HCT116 (cell line): ENCODE measurements around the gene NEUROD1. TPM values are rescaled to one million over a fixed set of nuclear protein-coding genes. Genes with fewer than 3 reads are reported as not detected.

ENCODE experiments used
- ATAC-seq: fragments of 200-7000 bp; cut with Tn5 transposase; 2 replicates; pipeline ENCODE4 v1.9.1; 2020; ENCODE audit warnings: mild to moderate bottlenecking, moderate library complexity
- BruUV-seq: library from RNA; stranded (reverse); fragments of 400-500 nt; replicated peaks from 2 replicates; lab custom pipeline; 2021; lab: Mats Ljungman, UMichigan
- CTCF ChIA-PET: fragments of 300-600 bp; sonication (Branson Sonifier 250); formaldehyde crosslinking; loops from one replicate; lab custom pipeline; 2021; ENCODE audit warnings: antibody characterized with exemption; lab: Charles Lee
- POLR2A ChIA-PET: fragments of 300-600, 350-600 bp; sonication (Branson Sonifier 250); formaldehyde crosslinking; loops from one replicate; lab custom pipeline; 2021; ENCODE audit warnings: antibody characterized with exemption; lab: Charles Lee
- RAD21 ChIA-PET, 2 experiments: fragments of 300-600 bp; sonication (Branson Sonifier 250); formaldehyde crosslinking; loops; one replicate each; lab custom pipeline; 2023; ENCODE audit warnings: low total read pairs in 2 of 2; ENCODE audit not compliant: uncharacterized antibody in 2 of 2, unreplicated experiment in 2 of 2, low non-redundant PET in 1 of 2; lab: Charles Lee
- DNase-seq: peaks from one replicate; pipeline ENCODE4 v3.0.0-alpha.2; 2010; ENCODE audit warnings: low read depth, low spot score
- H2AFZ ChIP-seq: fragments of 200-600 bp; shearing (Covaris generic), sonication (generic); 2 replicates; pipeline ENCODE4 v1.6.1; 2017; ENCODE audit warnings: low read depth, mixed run types, mixed read lengths, antibody characterized with exemption, low read length; ENCODE audit not compliant: poor library complexity, severe bottlenecking
- H3K27ac ChIP-seq: 2 replicates; pipeline ENCODE4 v1.5.1; 2012; ENCODE audit warnings: low read depth, low read length
- H3K27me3 ChIP-seq: fragments of 200-600 bp; sonication (generic); 2 replicates; pipeline ENCODE4 v1.6.1; 2016; ENCODE audit warnings: mixed run types, low read length, mixed read lengths; ENCODE audit not compliant: insufficient read depth
- H3K36me3 ChIP-seq, 2 experiments: fragments of 200-500 bp in 1 of 2; fragments of 200-600 bp in 1 of 2; sonication (Bioruptor generic) in 1 of 2; sonication (generic) in 1 of 2; 2 replicates each; pipeline versions ENCODE4 v1.5.1 to v1.6.1; 2014 to 2016; ENCODE audit warnings: low read length in 2 of 2, inconsistent platforms in 1 of 2, mixed read lengths in 1 of 2, mixed run types in 1 of 2; ENCODE audit not compliant: insufficient read depth in 2 of 2, control insufficient read depth in 1 of 2
- H3K4me1 ChIP-seq, 2 experiments: fragments of 200-600 bp in 1 of 2; sonication (generic) in 1 of 2; 2 replicates each; pipeline versions ENCODE4 v1.5.1 to v1.6.1; 2012 to 2017; ENCODE audit warnings: low read length in 2 of 2, inconsistent platforms in 1 of 2, mild to moderate bottlenecking in 1 of 2, mixed read lengths in 1 of 2, mixed run types in 1 of 2, moderate library complexity in 1 of 2; ENCODE audit not compliant: insufficient read depth in 2 of 2, control insufficient read depth in 1 of 2
- H3K4me2 ChIP-seq: fragments of 200-600 bp; sonication (generic); 2 replicates; pipeline ENCODE4 v1.6.1; 2017; ENCODE audit warnings: mixed run types, low read length, mixed read lengths
- H3K4me3 ChIP-seq, 2 experiments: fragments of 200-600 bp in 1 of 2; sonication (generic) in 1 of 2; replicated peaks in 1 of 2; 2 replicates each; pipeline ENCODE4 v1.5.1; 2011 to 2016; ENCODE audit warnings: low read length in 2 of 2, control low read depth in 1 of 2, low read depth in 1 of 2, mild to moderate bottlenecking in 1 of 2, mixed read lengths in 1 of 2, mixed run types in 1 of 2
- H3K79me2 ChIP-seq: fragments of 200-600 bp; sonication (generic); 2 replicates; pipeline ENCODE4 v1.6.1; 2017; ENCODE audit warnings: mild to moderate bottlenecking, mixed run types, low read length, moderate library complexity, mixed read lengths; ENCODE audit not compliant: insufficient read depth
- H3K9ac ChIP-seq: fragments of 200-600 bp; sonication (generic); 2 replicates; pipeline ENCODE4 v1.6.1; 2016; ENCODE audit warnings: low read length, mixed read lengths
- H3K9me2 ChIP-seq: fragments of 200-600 bp; sonication (generic), shearing (Covaris generic); 2 replicates; pipeline ENCODE4 v1.6.1; 2017; ENCODE audit warnings: mixed run types, mild to moderate bottlenecking, moderate library complexity; ENCODE audit not compliant: insufficient read depth
- H3K9me3 ChIP-seq, 2 experiments: fragments of 200-500 bp in 1 of 2; fragments of 200-600 bp in 1 of 2; sonication (Bioruptor generic) in 1 of 2; sonication (generic) in 1 of 2; 2 replicates each; pipeline ENCODE4 v1.6.1; 2014 to 2017; ENCODE audit warnings: low read length in 2 of 2, mixed read lengths in 2 of 2, inconsistent platforms in 1 of 2, low read depth in 1 of 2, mild to moderate bottlenecking in 1 of 2, mixed run types in 1 of 2, moderate library complexity in 1 of 2; ENCODE audit not compliant: control insufficient read depth in 1 of 2, insufficient read depth in 1 of 2
- H4K20me1 ChIP-seq: fragments of 200-600 bp; sonication (generic), shearing (Covaris generic); 2 replicates; pipeline ENCODE4 v1.6.1; 2017; ENCODE audit warnings: mixed run types, mild to moderate bottlenecking, moderate library complexity; ENCODE audit not compliant: insufficient read depth
- EZH2 ChIP-seq: fragments of 200-600 bp; sonication (generic); IDR thresholded peaks from 2 replicates; pipeline ENCODE4 v1.6.1; 2017; ENCODE audit warnings: antibody characterized with exemption, mixed run types
- EZH2phosphoT487 ChIP-seq: fragments of 200-600 bp; IDR thresholded peaks from 2 replicates; pipeline ENCODE4 v1.6.1; 2018; ENCODE audit warnings: antibody characterized with exemption, borderline replicate concordance
- MAX ChIP-seq: IDR thresholded peaks from 2 replicates; pipeline ENCODE4 v1.6.1; 2012
- SRF ChIP-seq: IDR thresholded peaks from 2 replicates; pipeline ENCODE4 v1.6.1; 2012; ENCODE audit warnings: low read depth
- intact Hi-C: fragments of 100-400 bp; cut with micrococcal nuclease; formaldehyde crosslinking; loops from 2 replicates; pipeline ENCODE4 v1.10.0; 2022
- total RNA-seq: library from RNA; stranded (reverse); gene quantifications from one replicate; pipeline ENCODE4 v1.2.1, GENCODE V29; 2021; ENCODE audit not compliant: unreplicated experiment

NEUROD1 gene
- total RNA-seq, 1 experiment from 2014 or later = not detected

GRCh38 chr2:181655519-181655918, 24.8 kb downstream of the NEUROD1 start (continued):
- TF ChIP-seq EZH2phosphoT487 = no peak

- Histone ChIP-seq H3K9me2 (no peaks in the 10 kb centered on the region), H3K4me2 (no peak overlapping the region), H3K27me3 (no peaks in the 10 kb centered on the region), H3K4me1 (no peaks in the 10 kb centered on the region), H3K36me3 (no peaks in the 10 kb centered on the region), H4K20me1 (no peaks in the 10 kb centered on the region), H3K9me3 (no peaks in the 10 kb centered on the region), H2AFZ (no peak overlapping the region), H3K9ac (no peak overlapping the region), H3K79me2 (no peaks in the 10 kb centered on the region), H3K4me3 (no peak overlapping the region), H3K27ac (no peak overlapping the region)
- DNase-seq = no peak
- TF ChIP-seq EZH2 = no peak
- no peak for TF ChIP-seq SRF
- CTCF ChIA-PET = no interaction called here
- ATAC-seq = no peak
- POLR2A ChIA-PET = no interaction called here
- intact Hi-C loops = no loop called here
- BruUV-seq = no TSS peak
- RAD21 ChIA-PET = no interaction called here
Observed at GRCh38 chr2:181649436-181649979, 30.8 kb downstream of the NEUROD1 start.

- H3K4me3 ChIP-seq = no peak overlapping the region
- DNase-seq (no peak), ATAC-seq (no peak)
- H3K4me2 ChIP-seq = no peak overlapping the region
- no peak for TF ChIP-seq MAX
- POLR2A ChIA-PET = no interaction called here
- RAD21 ChIA-PET = no interaction called here
- no peaks in the 10 kb centered on the region for H3K9me3 ChIP-seq
- H4K20me1 ChIP-seq = no peaks in the 10 kb centered on the region
- no TSS peak for BruUV-seq
- CTCF ChIA-PET = no interaction called here
- no peak overlapping the region for H3K9ac ChIP-seq
- H3K36me3 ChIP-seq = no peaks in the 10 kb centered on the region
- H3K27me3 ChIP-seq = no peaks in the 10 kb centered on the region
- H3K9me2 ChIP-seq = no peaks in the 10 kb centered on the region
- no peaks in the 10 kb centered on the region for H3K79me2 ChIP-seq
- H3K27ac ChIP-seq = no peak overlapping the region
- H3K4me1 ChIP-seq = no peaks in the 10 kb centered on the region
- intact Hi-C loops = no loop called here
- H2AFZ ChIP-seq = no peak overlapping the region
Observed at GRCh38 chr2:181648478-181649155, 31.7 kb downstream of the NEUROD1 start.
